ENCODE results near the gene MED6. TPM values are rescaled to one million over a fixed set of nuclear protein-coding genes. Genes with fewer than 3 reads are reported as not detected.
A peak's percentile ranks its signal among the peaks of the same experiment; 100 is the strongest.

The MED6 gene
- total and polyA plus RNA-seq, 7 donors: 15.0 to 40.7 (median 26.1) TPM

DNA sequence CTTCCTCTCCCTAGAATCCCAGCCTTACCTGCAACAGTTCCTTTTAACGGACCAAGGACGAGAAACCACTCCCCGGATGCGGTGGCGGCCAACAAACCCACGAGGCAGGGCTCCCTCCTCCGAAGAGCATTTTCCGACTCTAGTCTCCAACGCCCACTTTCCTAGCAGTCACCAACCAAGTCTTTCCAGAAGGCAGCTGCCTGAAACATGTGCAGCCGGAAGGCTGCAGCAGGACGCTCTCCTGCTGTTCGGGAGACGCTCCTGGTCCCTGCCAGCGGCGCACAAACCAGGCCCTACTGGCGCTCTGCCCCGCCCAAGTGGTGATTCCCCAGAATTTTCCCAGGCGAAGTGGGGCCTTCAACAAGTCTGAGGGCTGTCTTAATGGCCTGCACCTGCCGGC is 44.6 kb downstream of the MED6 start:
- H3K4me3 ChIP-seq: peak overlapping the region in 1 of 4 donors; percentile 28
- H3K36me3 ChIP-seq: peaks cover 0 to 4% (median 0%) of the 10 kb centered on the region in 4 donors
- peaks cover 0 to 10% (median 5%) of the 10 kb centered on the region in 4 donors for H3K4me1 ChIP-seq
- H3K9me3 ChIP-seq: no peaks in the 10 kb centered on the region
- TF ChIP-seq, protein P1, sequence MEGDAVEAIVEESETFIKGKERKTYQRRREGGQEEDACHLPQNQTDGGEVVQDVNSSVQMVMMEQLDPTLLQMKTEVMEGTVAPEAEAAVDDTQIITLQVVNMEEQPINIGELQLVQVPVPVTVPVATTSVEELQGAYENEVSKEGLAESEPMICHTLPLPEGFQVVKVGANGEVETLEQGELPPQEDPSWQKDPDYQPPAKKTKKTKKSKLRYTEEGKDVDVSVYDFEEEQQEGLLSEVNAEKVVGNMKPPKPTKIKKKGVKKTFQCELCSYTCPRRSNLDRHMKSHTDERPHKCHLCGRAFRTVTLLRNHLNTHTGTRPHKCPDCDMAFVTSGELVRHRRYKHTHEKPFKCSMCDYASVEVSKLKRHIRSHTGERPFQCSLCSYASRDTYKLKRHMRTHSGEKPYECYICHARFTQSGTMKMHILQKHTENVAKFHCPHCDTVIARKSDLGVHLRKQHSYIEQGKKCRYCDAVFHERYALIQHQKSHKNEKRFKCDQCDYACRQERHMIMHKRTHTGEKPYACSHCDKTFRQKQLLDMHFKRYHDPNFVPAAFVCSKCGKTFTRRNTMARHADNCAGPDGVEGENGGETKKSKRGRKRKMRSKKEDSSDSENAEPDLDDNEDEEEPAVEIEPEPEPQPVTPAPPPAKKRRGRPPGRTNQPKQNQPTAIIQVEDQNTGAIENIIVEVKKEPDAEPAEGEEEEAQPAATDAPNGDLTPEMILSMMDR (IDR thresholded peaks at IDR 0.05): no peak
- no peak for TF ChIP-seq POLR2A (IDR thresholded peaks at IDR 0.05)
- no peaks in the 10 kb centered on the region for H3K27me3 ChIP-seq
- intact Hi-C loops (cut with DNase I): no loop called here
- no peak overlapping the region for H3K27ac ChIP-seq
- no peak for DNase-seq
- WGBS, 2 donors: 37 to 44% methylated on average over 19 of the region's 19 CpGs

DNA sequence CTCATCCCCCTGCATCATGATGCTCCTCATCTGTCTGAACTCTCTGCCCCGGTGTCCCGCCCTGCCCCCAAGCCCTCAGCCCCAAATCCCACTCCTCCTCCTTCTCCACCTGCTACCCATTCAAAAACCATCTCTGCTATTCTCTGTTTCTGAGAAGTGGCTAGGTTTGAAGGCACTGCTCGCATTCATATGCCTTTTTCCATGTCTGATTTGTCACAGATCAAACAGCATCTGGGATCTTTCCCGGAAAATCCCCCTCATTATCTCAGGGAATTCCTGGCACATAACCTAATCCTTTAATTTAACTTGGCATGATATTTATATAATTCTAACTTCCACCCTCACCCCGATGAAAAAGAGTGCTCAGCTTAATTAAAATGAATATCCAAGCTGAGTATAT is 62.4 kb downstream of the MED6 start:
- Histone ChIP-seq H3K27ac (no peak overlapping the region), H3K4me3 (no peak overlapping the region), H3K27me3 (no peaks in the 10 kb centered on the region), H3K4me1 (no peaks in the 10 kb centered on the region), H3K9me3 (peaks cover 0 to 6% (median 2%) of the 10 kb centered on the region in 4 donors), H3K36me3 (peaks cover 0 to 5% (median 0%) of the 10 kb centered on the region in 4 donors)
- intact Hi-C loops (cut with DNase I): no loop called here
- TF ChIP-seq, protein P1 (IDR thresholded peaks at IDR 0.05): no peak
- TF ChIP-seq POLR2A (IDR thresholded peaks at IDR 0.05): no peak
- no peak for TF ChIP-seq POLR2AphosphoS5 (IDR thresholded peaks at IDR 0.05)
- TF ChIP-seq EP300 (IDR thresholded peaks at IDR 0.05): no peak
- no peak for DNase-seq
- WGBS, 2 donors: 79 to 92% methylated on average over 5 of the region's 5 CpGs

DNA sequence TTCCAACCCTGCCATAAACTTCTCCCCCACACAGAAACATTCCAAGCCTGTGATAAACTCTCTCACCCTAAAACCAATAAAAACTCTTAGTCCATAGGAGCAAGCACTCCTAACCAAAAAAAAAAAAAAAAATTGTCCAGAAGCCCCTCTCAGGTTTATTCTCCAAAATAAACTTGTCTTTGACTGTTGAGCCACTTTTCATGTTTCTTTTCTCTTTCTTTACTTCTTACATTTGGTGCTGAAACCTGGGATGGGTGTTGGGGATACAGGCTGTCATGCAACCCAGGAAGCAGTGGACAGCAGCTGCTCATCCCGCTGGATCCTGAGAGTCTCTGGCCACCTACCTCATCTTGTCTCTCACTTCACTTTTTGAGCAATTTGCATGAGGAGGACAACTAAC is 63.6 kb downstream of the MED6 start:
- H3K4me1 ChIP-seq: no peaks in the 10 kb centered on the region
- intact Hi-C loops (cut with DNase I): no loop called here

DNA sequence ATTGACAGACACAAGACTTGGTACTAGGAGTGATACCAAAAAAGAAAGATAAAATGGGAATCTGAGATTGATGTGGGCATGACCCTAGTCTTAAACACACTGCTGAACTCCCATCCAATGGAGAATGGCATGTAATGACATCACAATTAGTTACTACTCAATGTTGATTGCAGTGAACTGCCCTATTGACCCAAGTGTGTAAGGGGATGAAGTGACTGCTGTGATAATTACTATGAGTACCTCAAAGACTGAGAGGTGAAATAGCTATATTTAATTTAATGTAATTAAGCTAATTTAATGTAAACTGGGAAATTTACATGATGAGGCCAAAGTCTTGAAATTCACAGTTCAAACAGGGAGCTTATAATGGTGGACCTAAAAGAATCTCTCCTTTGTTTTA is 65.6 kb downstream of the MED6 start, which contains the start of gene ADAM20:
Gene ADAM20, minus strand, starts transcription at position 101 of the 400 bp plus-strand sequence. CDS start 10,247 bp downstream, outside the sequence.
- H3K27me3 ChIP-seq: no peaks in the 10 kb centered on the region
- no peak within 1 kb of the TSS for H3K4me3 ChIP-seq
- intact Hi-C loops (cut with DNase I): no loop called here
- H3K36me3 ChIP-seq: peaks cover 0 to 5% (median 0%) of the 10 kb centered on the region in 4 donors
- H3K4me1 ChIP-seq: no peaks in the 10 kb centered on the region
- H3K27ac ChIP-seq: no peak within 1 kb of the TSS
- TF ChIP-seq EP300 (IDR thresholded peaks at IDR 0.05) (no peak), POLR2AphosphoS5 (IDR thresholded peaks at IDR 0.05) (no peak), POLR2A (IDR thresholded peaks at IDR 0.05) (no peak)
- TF ChIP-seq, protein P1 (IDR thresholded peaks at IDR 0.05): no peak
- no peak for DNase-seq
- peaks cover 0 to 10% (median 2%) of the 10 kb centered on the region in 4 donors for H3K9me3 ChIP-seq

More for the DNA sequence above, 63.6 kb downstream of the MED6 start:
- H3K36me3 ChIP-seq: peaks cover 0 to 5% (median 0%) of the 10 kb centered on the region in 4 donors
- H3K9me3 ChIP-seq: peaks cover 0 to 10% (median 2%) of the 10 kb centered on the region in 4 donors
- 91 to 100% methylated on average over 1 of the region's 1 CpG for WGBS, 2 donors
- no peaks in the 10 kb centered on the region for H3K27me3 ChIP-seq
- no peak overlapping the region for H3K27ac ChIP-seq
- TF ChIP-seq POLR2AphosphoS5 (IDR thresholded peaks at IDR 0.05) (no peak), EP300 (IDR thresholded peaks at IDR 0.05) (no peak), POLR2A (IDR thresholded peaks at IDR 0.05) (no peak)
- TF ChIP-seq, protein P1 (IDR thresholded peaks at IDR 0.05): no peak
- H3K4me3 ChIP-seq: no peak overlapping the region
- no peak for DNase-seq

Small RNAs within 50 kb of the gene (small RNA-seq; reads per million reads assigned to genes)
- gene RN7SL77P: 0 reads per million in 3 donors

Other genes with a start within 250 kb of the MED6 start
- 10 to 100 TPM; 16.8 to 33.2 (median 24.3) TPM for gene COX16, start 241.0 kb downstream of the MED6 start, total RNA-seq
- gene COX16, start 241.0 kb downstream of the MED6 start, polyA plus RNA-seq: 10 to 100 TPM; 65.7 to 90.1 (median 84.6) TPM
- 10 to 100 TPM; 26.0 to 44.6 (median 36.9) TPM for gene SYNJ2BP, start 183.6 kb downstream of the MED6 start, total RNA-seq
- 10 to 100 TPM; 13.8 to 21.7 (median 18.7) TPM for gene SYNJ2BP, start 183.6 kb downstream of the MED6 start, polyA plus RNA-seq
- gene ADAM21, start 148.5 kb downstream of the MED6 start, total RNA-seq: under 1 TPM in 1 of 4 donors, not detected in 3; 0.27 TPM
- gene ADAM21, start 148.5 kb downstream of the MED6 start, polyA plus RNA-seq: under 1 TPM in 1 of 3 donors, not detected in 2; 0.09 TPM
- gene ADAM20, start 65.7 kb downstream of the MED6 start, total RNA-seq: 1 to 10 TPM; 1.4 to 4.4 (median 2.6) TPM
- gene ADAM20, start 65.7 kb downstream of the MED6 start, polyA plus RNA-seq: under 1 TPM in 1 of 3 donors, not detected in 2; 0.06 TPM
- under 1 TPM; 0.16 to 0.81 (median 0.63) TPM for gene TTC9, start 41.3 kb upstream of the MED6 start, total RNA-seq
- 1 to 10 TPM in 1 of 3 donors, under 1 TPM in 1, not detected in 1; 0.60 to 3.6 TPM for gene TTC9, start 41.3 kb upstream of the MED6 start, polyA plus RNA-seq
- gene MAP3K9, start 208.9 kb upstream of the MED6 start, total RNA-seq: under 1 TPM; 0.36 to 0.66 (median 0.48) TPM
- 1 to 10 TPM in 2 of 3 donors, under 1 TPM in 1; 0.60 to 4.7 (median 1.6) TPM for gene MAP3K9, start 208.9 kb upstream of the MED6 start, polyA plus RNA-seq

Data from sigmoid colon (tissue), 7 donors.